H1 (cell line): ENCODE data around the gene FKTN.

Source experiments
- EZH2 ChIP-seq: fragments of 200-600 bp; sonication (generic); IDR thresholded peaks from 2 replicates; pipeline ENCODE4 v1.7.1; 2012; ENCODE audit warnings: low read depth, mild to moderate bottlenecking, moderate library complexity, low read length, inconsistent platforms; ENCODE audit not compliant: severe bottlenecking
- TF ChIP-seq, protein P1 (sequence below), 3 experiments: IDR thresholded peaks; 1 replicate in 2 of 3; 2 replicates in 1 of 3; pipeline versions ENCODE4 v1.5.1 to v1.6.1; 2011; ENCODE audit warnings: low read length in 3 of 3, mild to moderate bottlenecking in 3 of 3, inconsistent platforms in 2 of 3, low read depth in 1 of 3, moderate library complexity in 1 of 3; ENCODE audit not compliant: insufficient read depth in 1 of 3; ENCODE audit errors: control extremely low read depth in 1 of 3

DNA sequence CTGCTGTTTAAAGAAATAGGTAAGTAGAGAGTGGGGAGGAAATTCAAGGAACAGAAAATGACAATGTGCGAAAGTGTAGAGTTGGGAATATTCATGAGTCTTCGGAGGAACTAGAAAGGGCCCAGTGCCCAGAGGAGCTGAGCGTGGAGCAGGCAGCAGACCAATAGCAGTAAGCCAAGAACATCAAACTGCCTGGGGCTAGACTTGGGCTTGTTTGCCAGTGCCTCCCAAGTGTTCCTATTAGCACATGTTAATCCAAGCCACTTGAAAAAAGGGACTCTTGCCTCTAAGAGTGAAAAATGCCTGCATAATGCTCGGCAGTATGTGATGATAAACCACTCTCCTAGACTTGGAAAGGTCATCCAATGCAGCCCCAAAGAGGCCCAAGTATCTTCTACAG is 103.1 kb downstream of the FKTN start:
- TF ChIP-seq, protein P1, sequence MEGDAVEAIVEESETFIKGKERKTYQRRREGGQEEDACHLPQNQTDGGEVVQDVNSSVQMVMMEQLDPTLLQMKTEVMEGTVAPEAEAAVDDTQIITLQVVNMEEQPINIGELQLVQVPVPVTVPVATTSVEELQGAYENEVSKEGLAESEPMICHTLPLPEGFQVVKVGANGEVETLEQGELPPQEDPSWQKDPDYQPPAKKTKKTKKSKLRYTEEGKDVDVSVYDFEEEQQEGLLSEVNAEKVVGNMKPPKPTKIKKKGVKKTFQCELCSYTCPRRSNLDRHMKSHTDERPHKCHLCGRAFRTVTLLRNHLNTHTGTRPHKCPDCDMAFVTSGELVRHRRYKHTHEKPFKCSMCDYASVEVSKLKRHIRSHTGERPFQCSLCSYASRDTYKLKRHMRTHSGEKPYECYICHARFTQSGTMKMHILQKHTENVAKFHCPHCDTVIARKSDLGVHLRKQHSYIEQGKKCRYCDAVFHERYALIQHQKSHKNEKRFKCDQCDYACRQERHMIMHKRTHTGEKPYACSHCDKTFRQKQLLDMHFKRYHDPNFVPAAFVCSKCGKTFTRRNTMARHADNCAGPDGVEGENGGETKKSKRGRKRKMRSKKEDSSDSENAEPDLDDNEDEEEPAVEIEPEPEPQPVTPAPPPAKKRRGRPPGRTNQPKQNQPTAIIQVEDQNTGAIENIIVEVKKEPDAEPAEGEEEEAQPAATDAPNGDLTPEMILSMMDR (IDR thresholded peaks at IDR 0.05; ENCODE audit: control extremely low read depth in 1 of 3, insufficient read depth in 1 of 3, low read depth in 1 of 3, low read length in 3 of 3): no peak
- TF ChIP-seq EZH2: no peak
